ENCODE measurements around the gene CTDSPL2.

CTDSPL2 gene

DNA sequence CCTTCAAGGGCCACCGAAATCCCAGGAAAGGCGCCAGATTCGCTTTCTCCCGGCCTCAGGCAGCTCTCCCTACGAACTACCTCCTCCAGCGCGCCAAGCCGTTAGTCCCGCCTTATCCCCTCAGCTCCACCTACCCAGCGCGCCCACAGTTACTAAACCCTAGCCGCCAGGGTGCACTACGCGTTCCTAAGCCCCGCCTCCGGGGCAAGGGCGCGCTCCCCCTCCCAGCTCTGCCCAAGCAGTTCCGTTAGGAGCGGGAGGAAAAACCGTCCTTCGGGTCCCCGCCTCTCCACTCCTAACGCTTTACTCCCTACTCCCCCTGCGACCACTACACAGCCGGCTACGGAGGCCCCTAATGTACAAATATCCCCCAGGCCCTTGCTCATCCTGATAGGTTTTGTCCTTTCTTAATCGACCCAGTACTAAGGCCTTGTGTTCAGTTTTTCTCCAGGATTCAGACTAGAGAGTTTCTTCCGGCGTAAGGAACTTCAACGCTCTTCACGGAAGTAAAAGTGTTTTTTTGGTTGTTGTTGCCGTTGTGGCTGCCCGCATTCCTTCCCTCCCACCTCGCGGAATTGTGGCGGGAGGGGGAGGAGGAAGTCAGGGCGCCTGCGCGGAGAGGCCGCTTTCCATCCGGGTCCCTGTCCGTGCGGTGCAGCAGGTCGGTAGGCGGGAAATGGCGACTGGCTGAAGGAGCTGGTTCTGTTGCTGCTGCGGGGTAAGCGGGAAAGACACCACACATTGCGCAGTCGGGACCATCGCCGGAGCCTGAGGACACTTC lies at the start of gene CTDSPL2:
CTDSPL2 (plus strand) TSS at position 655 of the 781 bp plus-strand sequence. CDS start 31,386 bp downstream, outside the sequence.
- DNase-seq (ENCODE audit: low read depth), result peak; percentile 98
- H3K4me3 ChIP-seq (ENCODE audit: low read depth, low read length), result peak within 1 kb of the TSS; percentile 65
- TF ChIP-seq, protein P1, sequence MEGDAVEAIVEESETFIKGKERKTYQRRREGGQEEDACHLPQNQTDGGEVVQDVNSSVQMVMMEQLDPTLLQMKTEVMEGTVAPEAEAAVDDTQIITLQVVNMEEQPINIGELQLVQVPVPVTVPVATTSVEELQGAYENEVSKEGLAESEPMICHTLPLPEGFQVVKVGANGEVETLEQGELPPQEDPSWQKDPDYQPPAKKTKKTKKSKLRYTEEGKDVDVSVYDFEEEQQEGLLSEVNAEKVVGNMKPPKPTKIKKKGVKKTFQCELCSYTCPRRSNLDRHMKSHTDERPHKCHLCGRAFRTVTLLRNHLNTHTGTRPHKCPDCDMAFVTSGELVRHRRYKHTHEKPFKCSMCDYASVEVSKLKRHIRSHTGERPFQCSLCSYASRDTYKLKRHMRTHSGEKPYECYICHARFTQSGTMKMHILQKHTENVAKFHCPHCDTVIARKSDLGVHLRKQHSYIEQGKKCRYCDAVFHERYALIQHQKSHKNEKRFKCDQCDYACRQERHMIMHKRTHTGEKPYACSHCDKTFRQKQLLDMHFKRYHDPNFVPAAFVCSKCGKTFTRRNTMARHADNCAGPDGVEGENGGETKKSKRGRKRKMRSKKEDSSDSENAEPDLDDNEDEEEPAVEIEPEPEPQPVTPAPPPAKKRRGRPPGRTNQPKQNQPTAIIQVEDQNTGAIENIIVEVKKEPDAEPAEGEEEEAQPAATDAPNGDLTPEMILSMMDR (IDR thresholded peaks at IDR 0.05; ENCODE audit: control insufficient read depth, extremely low read depth, insufficient read depth), result peak; percentile 44

DNA sequence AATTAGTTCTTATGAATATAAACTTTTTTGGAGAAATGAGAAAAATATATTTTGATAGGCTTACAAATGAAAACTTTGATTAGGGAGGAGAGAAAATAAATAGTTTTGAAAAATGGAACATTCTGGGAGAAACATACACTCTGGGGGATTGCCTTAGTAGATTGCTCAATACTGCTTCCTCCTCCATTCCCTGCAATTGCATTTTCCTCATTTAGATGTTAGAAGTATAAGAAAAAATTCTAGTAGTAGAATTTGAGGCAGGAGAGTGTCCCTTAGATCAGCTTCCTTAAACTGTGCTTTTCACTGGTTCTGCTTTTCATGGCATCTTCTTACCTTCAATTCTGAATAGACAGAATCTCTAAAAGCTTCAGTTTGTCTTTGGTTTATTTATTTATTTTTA lies 46.2 kb upstream of the CTDSPL2 start:
- no peak for DNase-seq (ENCODE audit: low read depth)
- TF ChIP-seq, protein P1 (IDR thresholded peaks at IDR 0.05; ENCODE audit: control insufficient read depth, extremely low read depth, insufficient read depth), result no peak
- no peak overlapping the region for H3K4me3 ChIP-seq (ENCODE audit: low read depth, low read length)

DNA sequence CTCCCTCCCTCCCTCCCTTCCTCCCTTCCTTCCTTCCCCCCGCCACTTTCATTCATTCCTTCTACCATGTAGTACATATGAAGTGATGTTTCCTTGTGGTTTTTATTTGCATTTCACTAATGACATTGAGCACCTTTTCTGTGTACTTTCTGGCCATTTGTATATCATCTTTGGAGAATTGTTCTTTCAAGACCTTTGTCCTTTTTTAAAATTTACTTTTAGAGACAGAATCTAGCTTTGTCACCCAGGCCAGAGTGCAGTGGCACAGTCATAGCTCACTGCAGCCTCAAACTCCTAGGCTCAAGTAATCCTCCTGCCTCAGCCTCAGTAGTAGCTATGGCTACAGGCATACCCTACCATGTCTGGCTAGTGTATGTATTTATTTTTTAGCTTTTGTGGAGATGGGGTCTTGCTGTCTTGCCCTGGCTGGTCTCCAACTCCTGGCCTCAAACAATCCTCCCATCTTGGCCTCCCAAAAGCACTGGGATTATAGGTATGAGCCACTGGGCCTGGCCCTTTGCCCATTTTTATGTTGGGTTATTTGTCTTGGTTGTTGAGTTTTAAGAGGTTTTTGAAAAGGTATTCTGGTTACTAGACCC lies 42.0 kb upstream of the CTDSPL2 start:
- TF ChIP-seq, protein P1 (IDR thresholded peaks at IDR 0.05; ENCODE audit: control insufficient read depth, extremely low read depth, insufficient read depth), result no peak
- no peak for DNase-seq (ENCODE audit: low read depth)
- no peak overlapping the region for H3K4me3 ChIP-seq (ENCODE audit: low read depth, low read length)

DNA sequence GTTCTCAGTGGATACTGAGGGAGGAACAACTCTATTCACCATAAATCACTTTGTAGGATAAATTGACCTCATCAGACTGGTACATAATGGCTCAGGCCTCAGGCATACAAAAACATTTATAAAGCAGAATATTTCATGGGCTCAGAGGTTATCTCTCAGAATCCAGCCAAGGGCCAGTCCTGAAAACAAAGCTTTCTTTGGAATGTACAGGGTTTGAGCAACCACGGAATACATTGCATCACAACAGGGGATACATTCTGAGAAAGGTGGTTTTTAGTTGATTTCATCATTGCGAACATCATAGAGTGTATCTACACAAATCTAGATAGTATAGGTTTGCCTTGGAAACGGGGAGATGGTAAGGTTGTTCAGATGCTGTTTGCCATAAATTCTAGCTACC lies 33.4 kb upstream of the CTDSPL2 start:
- DNase-seq (ENCODE audit: low read depth), result no peak
- no peak overlapping the region for H3K4me3 ChIP-seq (ENCODE audit: low read depth, low read length)
- TF ChIP-seq, protein P1 (IDR thresholded peaks at IDR 0.05; ENCODE audit: control insufficient read depth, extremely low read depth, insufficient read depth), result no peak

DNA sequence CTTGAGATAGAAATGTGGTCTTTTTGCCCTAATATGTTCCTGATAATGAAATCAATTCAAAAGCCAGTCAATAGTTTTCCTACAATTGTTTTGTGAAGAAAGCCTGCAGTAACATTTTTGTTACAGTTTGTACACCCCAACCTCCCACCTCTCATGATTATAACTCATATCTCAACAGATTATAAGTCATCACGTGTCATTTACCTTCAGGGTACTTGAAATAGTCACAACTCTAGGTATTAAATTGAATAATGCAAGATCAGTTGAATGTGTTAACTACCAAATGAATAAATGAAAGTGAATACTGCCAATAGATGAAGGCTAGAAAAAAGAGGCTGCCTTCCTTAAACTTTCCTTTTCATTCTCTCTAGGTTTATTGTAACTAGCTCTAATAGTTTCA lies 32.9 kb upstream of the CTDSPL2 start:
- TF ChIP-seq, protein P1 (IDR thresholded peaks at IDR 0.05; ENCODE audit: control insufficient read depth, extremely low read depth, insufficient read depth), result no peak
- DNase-seq (ENCODE audit: low read depth), result no peak
- no peak overlapping the region for H3K4me3 ChIP-seq (ENCODE audit: low read depth, low read length)

DNA sequence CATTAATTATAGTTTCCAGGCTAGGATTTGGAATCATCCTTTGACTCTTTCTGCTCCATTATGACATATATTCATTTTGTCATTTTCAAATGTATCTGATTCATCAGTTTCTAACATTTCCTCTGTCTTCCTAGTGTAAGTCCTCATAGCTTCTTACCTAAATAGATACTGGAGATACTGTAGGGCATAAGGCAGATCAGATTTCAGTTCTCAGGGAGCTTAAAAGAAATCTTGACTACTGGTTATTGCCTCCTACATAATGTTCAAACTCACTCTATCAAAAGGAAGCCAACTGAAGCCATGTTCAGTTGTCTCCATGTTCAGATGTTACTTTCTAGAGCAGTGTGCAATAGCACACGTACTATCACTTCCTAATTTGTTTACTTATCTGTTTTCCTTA lies 29.6 kb upstream of the CTDSPL2 start:
- TF ChIP-seq, protein P1 (IDR thresholded peaks at IDR 0.05; ENCODE audit: control insufficient read depth, extremely low read depth, insufficient read depth), result no peak
- no peak for DNase-seq (ENCODE audit: low read depth)
- H3K4me3 ChIP-seq (ENCODE audit: low read depth, low read length), result no peak overlapping the region

All from LNCaP clone FGC (cell line).